CD4-positive, alpha-beta T cell treated with Interferon alpha-2 for 1 hour (primary cell): ENCODE data around the gene HACD2.

ENCODE experiments used
- DNase-seq, 2 donors: peaks; one replicate each; pipeline ENCODE4 v3.0.0-alpha.2; 2020 to 2022

The HACD2 gene

DNA sequence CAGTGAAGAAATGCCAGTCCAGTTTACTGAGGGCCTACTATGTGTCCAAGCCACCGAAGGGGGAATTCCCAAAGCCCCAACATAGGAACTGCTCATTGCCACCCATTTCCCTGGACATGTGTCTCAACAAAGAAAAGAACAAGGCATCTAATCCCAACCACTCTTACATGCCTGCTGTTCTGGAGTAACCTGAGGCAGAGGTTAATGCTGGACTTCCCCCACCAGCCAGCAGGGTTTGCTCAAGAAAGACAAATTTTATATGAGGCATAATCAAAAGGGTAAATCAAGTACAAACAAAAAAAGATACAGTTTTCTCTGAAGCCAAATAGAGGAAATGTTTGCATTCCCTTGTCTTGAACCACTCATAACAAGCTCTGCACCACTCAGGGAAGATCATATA is 140.1 kb downstream of the HACD2 start:
- no peak for DNase-seq

DNA sequence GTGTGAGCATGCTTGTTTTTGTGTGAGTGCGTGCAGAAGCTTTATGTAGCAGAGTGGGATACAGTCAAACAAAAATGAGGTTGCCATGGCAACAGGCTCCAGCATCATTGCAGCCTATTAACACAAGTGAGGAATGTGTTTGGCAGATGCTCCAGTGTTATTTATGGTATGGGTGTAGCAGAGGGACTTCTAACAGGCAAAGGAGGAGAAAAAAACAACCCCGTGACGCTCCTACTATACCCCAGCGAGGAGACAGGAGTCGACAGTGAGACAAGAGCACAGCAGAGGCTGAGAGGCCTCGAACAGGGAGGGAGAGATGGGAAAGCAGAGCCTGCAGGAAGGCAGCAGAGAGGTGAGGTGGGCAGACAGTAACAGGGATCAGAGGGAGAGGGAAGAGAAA is 140.8 kb downstream of the HACD2 start:
- DNase-seq = no peak

DNA sequence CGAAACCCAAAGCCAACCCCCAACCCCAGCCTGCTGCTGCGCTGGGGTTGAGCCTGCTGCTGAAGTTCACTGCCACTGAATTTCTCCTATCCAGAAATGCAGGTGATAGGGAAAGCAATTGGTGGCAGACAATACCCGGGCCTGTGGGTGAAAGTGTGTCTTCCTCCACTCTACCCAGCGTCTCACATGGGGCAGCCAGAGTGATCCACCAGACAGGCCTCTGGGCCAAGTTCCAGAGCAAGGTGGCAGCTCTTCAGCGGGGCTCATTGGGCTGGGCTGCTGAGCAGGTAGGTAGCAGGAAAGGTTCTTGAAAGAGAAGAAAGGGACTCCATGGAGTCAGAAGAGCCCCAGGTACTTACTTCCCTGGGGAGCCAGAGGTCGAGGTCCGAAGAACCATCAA is 141.9 kb downstream of the HACD2 start:
- no peak for DNase-seq

DNA sequence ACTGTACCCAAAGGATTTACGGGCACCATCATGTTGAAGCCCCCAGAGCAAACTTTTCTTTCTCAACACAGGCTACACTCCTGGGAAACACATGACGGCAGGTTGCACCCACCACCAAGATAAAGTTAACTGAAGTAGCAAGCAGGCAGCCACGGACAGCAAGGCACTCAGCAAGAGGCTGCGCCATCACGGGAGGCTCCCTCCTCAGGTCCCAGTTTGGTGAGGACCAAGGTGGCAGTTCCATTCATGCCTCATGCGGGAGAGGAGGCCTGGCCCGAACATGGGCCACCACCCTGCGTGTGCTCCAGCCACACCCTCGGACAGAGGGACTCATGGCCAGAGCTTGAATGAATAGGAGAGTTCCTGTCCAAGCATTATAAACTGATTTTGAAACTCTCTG is 142.7 kb downstream of the HACD2 start:
- DNase-seq = no peak
